Measurements from ENCODE around the gene TMEM200A. TPM values are rescaled to one million over a fixed set of nuclear protein-coding genes. Genes with fewer than 3 reads are reported as not detected.

Gene TMEM200A
- total and polyA plus RNA-seq, 2 donors (not counting 3 experiments of a cell fraction or from before 2014, with no cell fraction given): 0.58 to 0.75 TPM

DNA sequence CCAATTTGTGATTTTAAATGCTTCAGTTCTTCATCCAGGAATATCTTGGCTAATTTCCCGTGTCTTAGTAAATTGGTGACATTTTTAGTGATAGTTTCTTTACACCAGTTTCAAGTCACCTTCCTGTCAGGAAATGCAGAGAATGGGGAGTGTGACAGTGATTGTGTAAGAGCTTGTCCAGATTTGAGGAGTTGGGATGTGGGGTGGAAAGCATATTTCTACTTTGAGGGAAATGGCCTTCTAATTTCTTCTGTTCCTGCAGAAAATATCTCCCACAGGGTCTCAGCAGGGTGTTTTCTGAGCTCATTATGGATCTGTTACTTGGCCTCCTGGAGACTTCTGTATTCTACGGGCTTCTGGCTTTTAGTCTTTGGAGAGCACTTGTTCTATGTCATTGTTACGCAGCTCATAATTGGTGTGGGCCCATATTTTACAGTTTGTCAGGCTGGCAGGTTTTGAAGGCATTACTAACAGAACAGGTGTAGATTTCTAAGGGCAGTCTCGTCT, 65.6 kb downstream of the TMEM200A start:
- Histone ChIP-seq H3K4me1 (ENCODE audit: control insufficient read depth, extremely low read depth, insufficient read depth, low read length) (peaks cover 3% of the 10 kb centered on the region), H4K20me1 (replicated peaks; ENCODE audit: control insufficient read depth, extremely low read depth, insufficient read depth, low read length) (no peaks in the 10 kb centered on the region), H3K79me2 (ENCODE audit: control insufficient read depth, insufficient read depth, low read length) (no peaks in the 10 kb centered on the region), H3K9ac (replicated peaks; ENCODE audit: extremely low read depth, insufficient read depth, low read length) (no peak overlapping the region), H3K27me3 (ENCODE audit: control insufficient read depth in 2 of 2, insufficient read depth in 2 of 2, low read length in 2 of 2) (no peaks in the 10 kb centered on the region), H2AFZ (ENCODE audit: low read depth, low read length) (no peak overlapping the region), H3K4me3 (replicated peaks in 1 of 3; ENCODE audit: insufficient read depth in 1 of 3, low read depth in 1 of 3, low read length in 3 of 3) (no peak overlapping the region), H3K4me2 (ENCODE audit: insufficient read depth, low read length) (no peak overlapping the region), H3K9me1 (replicated peaks; ENCODE audit: control insufficient read depth, extremely low read depth, insufficient read depth, low read length) (no peaks in the 10 kb centered on the region), H3K36me3 (ENCODE audit: control insufficient read depth in 2 of 2, extremely low read depth in 1 of 2, insufficient read depth in 2 of 2, low read length in 2 of 2) (no peaks in the 10 kb centered on the region), H3K27ac (ENCODE audit: insufficient read depth, low read depth, low read length) (no peak overlapping the region), H3K9me3 (replicated peaks; ENCODE audit: control insufficient read depth, insufficient read depth, low read length) (no peaks in the 10 kb centered on the region)
- TF ChIP-seq POLR2AphosphoS5 (IDR thresholded peaks at IDR 0.05; ENCODE audit: insufficient read depth, low read depth, low read length) (no peak), JUN (IDR thresholded peaks at IDR 0.05; ENCODE audit: borderline replicate concordance, insufficient read depth, insufficient read length, low read depth) (no peak), POLR2A (IDR thresholded peaks at IDR 0.05; ENCODE audit: low read depth, low read length) (no peak), EZH2 (IDR thresholded peaks at IDR 0.05; ENCODE audit: borderline replicate concordance, low read depth, low read length, severe bottlenecking) (no peak), FOS (IDR thresholded peaks at IDR 0.05; ENCODE audit: borderline replicate concordance, insufficient read depth, low read length) (no peak), MYC (IDR thresholded peaks at IDR 0.05; ENCODE audit: low read depth, low read length) (no peak), CTCF (IDR thresholded peaks at IDR 0.05; ENCODE audit: extremely low read depth in 1 of 2, insufficient read depth in 1 of 2, low read depth in 1 of 2, low read length in 2 of 2) (no peak), GATA2 (IDR thresholded peaks at IDR 0.05; ENCODE audit: insufficient read depth, insufficient read length, low read depth, low read length) (no peak)
- TF ChIP-seq, protein P1, sequence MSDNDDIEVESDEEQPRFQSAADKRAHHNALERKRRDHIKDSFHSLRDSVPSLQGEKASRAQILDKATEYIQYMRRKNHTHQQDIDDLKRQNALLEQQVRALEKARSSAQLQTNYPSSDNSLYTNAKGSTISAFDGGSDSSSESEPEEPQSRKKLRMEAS (IDR thresholded peaks at IDR 0.05; ENCODE audit: insufficient read depth, insufficient read length): no peak
- FAIRE-seq (no peak), DNase-seq (ENCODE audit: low read depth, low spot score) (no peak)
- dilution Hi-C loops (cut with MboI; ENCODE audit: extremely low pct_ligation_motif_present, low sequenced_read_pairs) (no loop called here), intact Hi-C loops (cut with micrococcal nuclease) (no loop called here)
- CTCF ChIA-PET: interaction anchor here (1.0 kb wide), 2 partner anchors 10 to 66 kb away, joined by 3 read pairs; partner anchors contain the start of gene TMEM200A
- POLR2A ChIA-PET: no interaction called here
- no TSS peak for BruUV-seq (replicated peaks)

All from endothelial cell of umbilical vein (primary cell).